Measurements from ENCODE around the gene SSTR4.

Gene SSTR4

DNA sequence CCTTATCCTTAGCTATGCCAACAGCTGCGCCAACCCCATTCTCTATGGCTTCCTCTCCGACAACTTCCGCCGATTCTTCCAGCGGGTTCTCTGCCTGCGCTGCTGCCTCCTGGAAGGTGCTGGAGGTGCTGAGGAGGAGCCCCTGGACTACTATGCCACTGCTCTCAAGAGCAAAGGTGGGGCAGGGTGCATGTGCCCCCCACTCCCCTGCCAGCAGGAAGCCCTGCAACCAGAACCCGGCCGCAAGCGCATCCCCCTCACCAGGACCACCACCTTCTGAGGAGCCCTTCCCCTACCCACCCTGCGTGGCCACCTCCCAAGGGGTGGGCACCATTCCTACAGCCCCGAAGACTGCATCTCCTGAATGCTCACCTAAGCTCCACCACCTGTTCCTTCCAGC is 1.3 kb downstream of the SSTR4 start:
- no peak for DNase-seq (ENCODE audit: low spot score)
- in situ Hi-C loops (cut with MboI; ENCODE audit: low sequenced_read_pairs, unreplicated experiment) = no loop called here
- TF ChIP-seq, protein P1, sequence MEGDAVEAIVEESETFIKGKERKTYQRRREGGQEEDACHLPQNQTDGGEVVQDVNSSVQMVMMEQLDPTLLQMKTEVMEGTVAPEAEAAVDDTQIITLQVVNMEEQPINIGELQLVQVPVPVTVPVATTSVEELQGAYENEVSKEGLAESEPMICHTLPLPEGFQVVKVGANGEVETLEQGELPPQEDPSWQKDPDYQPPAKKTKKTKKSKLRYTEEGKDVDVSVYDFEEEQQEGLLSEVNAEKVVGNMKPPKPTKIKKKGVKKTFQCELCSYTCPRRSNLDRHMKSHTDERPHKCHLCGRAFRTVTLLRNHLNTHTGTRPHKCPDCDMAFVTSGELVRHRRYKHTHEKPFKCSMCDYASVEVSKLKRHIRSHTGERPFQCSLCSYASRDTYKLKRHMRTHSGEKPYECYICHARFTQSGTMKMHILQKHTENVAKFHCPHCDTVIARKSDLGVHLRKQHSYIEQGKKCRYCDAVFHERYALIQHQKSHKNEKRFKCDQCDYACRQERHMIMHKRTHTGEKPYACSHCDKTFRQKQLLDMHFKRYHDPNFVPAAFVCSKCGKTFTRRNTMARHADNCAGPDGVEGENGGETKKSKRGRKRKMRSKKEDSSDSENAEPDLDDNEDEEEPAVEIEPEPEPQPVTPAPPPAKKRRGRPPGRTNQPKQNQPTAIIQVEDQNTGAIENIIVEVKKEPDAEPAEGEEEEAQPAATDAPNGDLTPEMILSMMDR (IDR thresholded peaks at IDR 0.05; ENCODE audit: borderline replicate concordance, control extremely low read depth, extremely low read depth, insufficient read depth, missing control alignments) = no peak

- TF ChIP-seq, protein P1 (IDR thresholded peaks at IDR 0.05; ENCODE audit: borderline replicate concordance, control extremely low read depth, extremely low read depth, insufficient read depth, missing control alignments) = no peak
- in situ Hi-C loops (cut with MboI; ENCODE audit: low sequenced_read_pairs, unreplicated experiment) = no loop called here
- DNase-seq (ENCODE audit: low spot score) = no peak
These were observed 1.9 kb downstream of the SSTR4 start for GRCh38 chr20:23037017-23037481.

DNA sequence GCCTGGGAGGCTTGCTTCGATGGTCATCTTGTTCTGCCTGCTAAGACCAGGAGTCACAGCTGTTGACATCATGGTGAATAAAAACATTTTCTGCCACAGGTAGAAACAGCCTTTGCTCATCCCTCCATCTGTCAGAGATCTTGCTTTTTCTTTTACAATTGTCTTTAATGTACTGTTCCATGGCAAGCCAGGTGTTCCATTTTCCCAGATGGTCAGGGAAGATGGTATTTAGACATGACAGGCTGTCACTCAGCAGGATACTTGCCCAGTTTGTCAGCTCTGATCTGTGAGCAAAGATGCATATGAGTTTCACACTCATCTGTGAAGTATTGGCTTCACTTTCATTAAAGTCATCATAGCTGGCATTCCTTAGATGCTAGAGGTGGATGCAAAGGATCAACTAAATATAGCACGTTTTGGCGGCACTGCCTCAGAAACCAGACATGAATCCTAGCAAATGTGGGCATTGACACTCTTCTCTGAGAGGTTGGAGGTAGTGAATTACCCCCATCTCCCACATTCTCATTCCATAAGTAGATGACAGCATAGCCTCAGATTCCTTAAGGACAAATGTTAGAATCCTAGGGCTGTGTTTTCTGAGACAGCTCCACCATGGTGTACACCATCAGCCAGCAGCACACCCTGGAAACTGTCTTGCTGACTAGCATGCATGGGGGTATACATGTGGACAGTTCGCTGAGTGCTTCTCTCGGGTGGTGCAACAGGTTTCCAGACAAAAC is 4.2 kb downstream of the SSTR4 start:
- TF ChIP-seq, protein P1 (IDR thresholded peaks at IDR 0.05; ENCODE audit: borderline replicate concordance, control extremely low read depth, extremely low read depth, insufficient read depth, missing control alignments) = no peak
- DNase-seq (ENCODE audit: low spot score) = no peak
- in situ Hi-C loops (cut with MboI; ENCODE audit: low sequenced_read_pairs, unreplicated experiment) = no loop called here

- in situ Hi-C loops (cut with MboI; ENCODE audit: low sequenced_read_pairs, unreplicated experiment) = no loop called here
- TF ChIP-seq, protein P1 (IDR thresholded peaks at IDR 0.05; ENCODE audit: borderline replicate concordance, control extremely low read depth, extremely low read depth, insufficient read depth, missing control alignments) = no peak
- DNase-seq (ENCODE audit: low spot score) = no peak
These were observed 4.9 kb downstream of the SSTR4 start for GRCh38 chr20:23039885-23040508.

DNA sequence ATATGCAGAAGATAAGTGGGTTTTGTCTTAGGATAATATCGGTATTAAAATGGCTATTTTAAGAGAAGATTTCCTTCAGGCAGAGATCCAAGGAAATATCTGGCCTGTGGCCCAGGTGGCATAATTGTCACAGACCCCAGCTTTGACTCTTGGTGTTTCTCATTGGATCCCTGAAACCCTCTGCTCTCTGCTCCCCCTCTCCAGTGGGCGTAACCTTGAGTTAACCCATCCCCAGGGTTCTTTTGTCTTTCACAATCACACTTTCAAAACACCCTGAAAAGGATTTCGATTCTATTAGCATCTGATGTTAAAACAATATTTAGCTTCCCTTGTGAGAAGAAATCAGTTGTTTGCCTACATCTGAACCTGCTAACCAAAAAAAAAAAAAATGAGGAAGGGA is 7.2 kb downstream of the SSTR4 start:
- TF ChIP-seq, protein P1 (IDR thresholded peaks at IDR 0.05; ENCODE audit: borderline replicate concordance, control extremely low read depth, extremely low read depth, insufficient read depth, missing control alignments) = no peak
- in situ Hi-C loops (cut with MboI; ENCODE audit: low sequenced_read_pairs, unreplicated experiment) = no loop called here

GRCh38 chr20:23043376-23043775 is 8.3 kb downstream of the SSTR4 start:
- in situ Hi-C loops (cut with MboI; ENCODE audit: low sequenced_read_pairs, unreplicated experiment) = no loop called here
- no peak for DNase-seq (ENCODE audit: low spot score)
- TF ChIP-seq, protein P1 (IDR thresholded peaks at IDR 0.05; ENCODE audit: borderline replicate concordance, control extremely low read depth, extremely low read depth, insufficient read depth, missing control alignments) = no peak

More for the DNA sequence above, 7.2 kb downstream of the SSTR4 start:
- DNase-seq (ENCODE audit: low spot score) = no peak
